Fibroblast of skin of right biceps (primary cell): Measurements from ENCODE around the gene MARCHF9.

Source experiments
- DNase-seq: peaks from one replicate; pipeline ENCODE4 v3.0.0-alpha.2; 2013

MARCHF9 gene

DNA sequence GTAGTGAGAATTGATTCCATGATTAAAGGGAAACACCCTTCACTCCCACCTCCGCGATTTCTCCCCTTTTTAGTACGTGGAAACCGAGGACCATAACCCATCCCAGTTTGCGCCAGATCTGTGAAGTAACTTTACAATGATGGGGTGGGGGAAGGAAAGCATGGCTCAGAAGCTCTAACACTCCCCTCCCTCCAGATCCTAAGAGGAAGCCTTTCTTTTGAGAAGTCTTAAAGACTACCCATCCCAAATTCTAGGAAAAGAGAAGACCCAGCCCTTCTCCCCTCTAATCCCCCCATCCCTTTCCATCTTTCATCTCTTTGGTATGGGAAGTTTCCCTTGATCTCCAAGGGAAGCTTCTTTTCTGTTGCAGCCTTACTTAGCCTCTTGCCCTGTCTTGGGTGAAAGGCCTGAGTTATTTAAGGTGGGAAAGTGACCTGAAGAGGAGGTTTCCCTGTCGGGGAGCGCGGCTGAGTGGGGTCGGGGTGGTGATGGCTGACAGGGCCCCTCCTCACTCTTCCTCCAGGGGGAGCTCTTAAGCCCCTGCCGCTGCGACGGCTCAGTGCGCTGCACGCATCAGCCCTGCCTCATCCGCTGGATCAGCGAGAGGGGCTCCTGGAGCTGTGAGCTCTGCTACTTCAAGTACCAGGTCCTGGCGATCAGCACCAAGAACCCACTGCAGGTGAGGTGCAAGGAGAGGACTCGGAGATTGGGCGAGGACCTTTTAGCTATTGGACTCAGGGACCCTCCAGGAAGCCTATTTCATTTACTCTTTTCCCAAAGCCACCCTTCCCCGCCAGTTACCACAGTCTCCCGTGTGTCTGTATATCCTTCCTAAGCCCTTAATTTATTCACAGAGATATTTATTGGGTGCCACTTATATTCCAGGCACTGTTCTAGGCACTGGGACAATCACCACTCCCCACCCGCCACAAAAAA, 1.8 kb downstream of the MARCHF9 start:
- peak; percentile 38 for DNase-seq

DNA sequence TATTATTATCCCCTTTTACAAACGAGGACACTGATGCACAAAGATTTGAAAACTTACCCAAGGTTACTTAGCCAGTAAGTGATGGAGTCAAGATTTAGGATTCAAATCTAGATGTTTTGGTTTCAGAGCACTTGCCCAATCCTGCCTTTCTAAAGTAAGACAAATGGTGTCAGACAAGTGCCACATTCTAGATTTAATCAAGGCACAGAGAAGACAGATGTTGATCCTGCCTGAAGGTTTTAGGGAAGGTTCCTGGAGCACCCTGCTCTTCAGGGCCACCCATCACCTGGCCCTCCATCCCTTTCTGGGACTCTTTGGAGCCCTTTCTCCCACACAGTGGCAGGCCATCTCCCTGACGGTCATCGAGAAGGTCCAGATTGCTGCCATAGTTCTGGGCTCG, 2.9 kb downstream of the MARCHF9 start:
- no peak for DNase-seq

DNA sequence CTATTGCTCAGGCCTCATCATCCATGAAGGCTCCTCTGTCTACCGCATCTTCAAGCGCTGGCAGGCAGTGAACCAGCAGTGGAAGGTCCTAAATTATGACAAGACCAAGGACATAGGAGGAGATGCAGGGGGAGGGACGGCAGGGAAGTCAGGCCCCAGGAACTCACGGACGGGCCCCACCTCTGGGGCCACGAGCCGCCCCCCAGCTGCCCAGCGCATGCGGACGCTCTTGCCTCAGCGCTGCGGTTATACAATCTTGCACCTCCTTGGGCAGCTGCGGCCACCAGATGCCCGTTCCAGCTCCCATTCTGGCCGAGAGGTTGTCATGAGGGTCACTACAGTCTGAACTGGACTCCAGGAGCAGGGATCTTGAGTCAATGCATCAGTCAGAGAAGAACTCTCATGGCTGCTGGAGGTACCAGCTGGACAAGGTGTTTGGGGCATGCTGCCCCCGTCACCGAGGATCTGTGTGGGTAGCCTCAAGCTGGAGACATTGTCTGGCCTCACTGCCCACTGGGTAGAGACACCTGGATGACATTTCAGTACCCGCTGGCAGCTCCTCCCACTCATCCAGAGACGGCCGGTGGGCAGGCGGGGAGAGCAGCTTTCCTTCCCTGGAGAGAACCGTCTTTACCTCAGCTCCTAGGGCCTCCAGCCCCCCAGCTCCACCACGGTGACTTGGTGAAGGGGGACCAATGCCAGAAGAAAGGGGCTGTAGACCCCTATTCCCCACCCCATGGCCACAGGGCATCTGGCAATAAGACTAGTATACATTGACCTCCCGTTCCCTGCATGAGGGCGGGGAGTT, 3.9 kb downstream of the MARCHF9 start:
- no peak for DNase-seq

DNA sequence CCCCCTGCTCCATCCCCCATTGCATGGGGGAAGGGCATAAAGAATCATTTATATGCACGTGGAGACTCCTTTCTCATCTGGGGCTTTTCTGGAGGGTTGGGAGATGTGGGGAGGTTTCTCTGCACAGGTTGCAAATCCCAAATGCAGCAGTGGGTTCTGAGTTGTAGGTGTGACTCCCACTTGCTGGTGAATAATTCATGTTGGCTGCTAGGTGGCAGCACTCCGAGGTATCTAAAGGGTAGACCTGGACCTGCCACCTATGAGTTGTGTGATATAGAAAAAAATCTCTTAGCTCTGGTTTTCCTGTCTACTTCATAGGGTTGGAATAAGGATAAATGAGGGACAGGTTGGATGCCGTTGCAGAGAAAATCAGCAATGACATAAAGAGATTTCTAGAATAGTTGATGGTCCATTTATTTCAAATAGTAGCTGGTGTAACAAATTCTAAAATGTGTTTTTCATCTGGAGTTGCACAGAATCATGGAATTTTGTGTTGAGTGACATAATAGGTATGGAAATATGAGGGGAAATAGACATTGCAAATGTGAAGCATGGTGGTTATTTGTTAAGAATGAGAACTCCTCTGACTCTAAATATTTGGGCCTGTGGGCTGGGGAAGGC, 4.6 kb downstream of the MARCHF9 start:
- no peak for DNase-seq

DNA sequence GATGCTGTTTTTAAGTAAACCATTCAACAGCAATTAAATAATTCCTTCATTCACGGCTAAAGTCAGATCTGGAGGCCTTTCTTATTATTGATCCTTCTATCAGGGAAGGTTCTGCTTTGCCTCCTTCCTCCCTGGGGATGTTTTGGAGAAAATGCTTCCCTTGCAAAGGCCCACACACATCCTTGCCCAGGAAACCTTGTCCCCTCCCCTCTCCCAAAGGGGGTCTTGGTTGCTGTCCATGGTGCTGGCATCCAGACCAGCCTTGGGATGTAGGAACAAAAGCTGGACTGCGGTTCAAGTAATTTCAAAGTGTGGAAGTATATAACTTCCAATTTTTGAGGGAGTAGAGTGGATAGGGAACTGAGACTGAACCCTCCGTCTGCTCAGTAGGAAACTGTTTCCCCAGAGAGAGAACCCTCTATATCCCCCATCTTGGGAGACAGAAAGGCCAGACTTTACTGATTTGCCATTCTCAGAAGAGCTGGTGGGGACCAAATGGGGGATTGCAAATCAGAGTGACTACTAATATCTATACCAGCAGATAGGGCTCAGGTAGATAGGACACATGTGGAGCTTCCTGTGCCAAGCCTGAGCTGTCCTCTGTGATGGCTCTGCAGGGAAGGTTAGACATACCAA, 5.6 kb downstream of the MARCHF9 start:
- no peak for DNase-seq

DNA sequence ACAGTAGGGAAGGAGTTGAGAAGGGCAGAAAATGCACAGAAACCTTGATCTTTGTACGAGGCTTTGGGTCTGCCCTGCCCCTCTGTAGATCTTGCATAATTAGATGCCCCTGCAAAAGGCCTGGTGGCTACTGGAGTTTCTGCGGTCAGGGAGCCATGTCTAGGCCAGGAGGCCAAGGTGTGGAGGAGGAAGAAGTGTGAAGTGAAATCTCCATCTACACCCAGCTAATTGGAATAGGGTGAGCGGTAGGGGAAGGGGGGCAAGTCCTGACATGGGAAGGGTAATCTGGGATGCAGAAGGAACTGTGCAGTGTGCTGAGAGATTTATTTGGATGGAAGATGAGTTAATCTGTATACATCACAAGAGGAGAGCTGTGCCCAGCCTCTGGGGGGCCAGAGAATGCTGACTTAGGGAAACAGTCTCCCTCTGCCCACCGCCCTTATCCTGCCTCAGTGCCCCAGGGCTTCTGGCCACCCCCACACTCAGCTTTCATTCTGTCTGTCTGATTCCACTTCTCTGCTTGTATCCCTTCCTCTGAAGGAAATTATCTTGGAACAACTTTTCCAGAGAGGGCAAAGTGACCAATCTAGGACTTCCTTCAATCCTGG, 6.6 kb downstream of the MARCHF9 start:
- no peak for DNase-seq

DNA sequence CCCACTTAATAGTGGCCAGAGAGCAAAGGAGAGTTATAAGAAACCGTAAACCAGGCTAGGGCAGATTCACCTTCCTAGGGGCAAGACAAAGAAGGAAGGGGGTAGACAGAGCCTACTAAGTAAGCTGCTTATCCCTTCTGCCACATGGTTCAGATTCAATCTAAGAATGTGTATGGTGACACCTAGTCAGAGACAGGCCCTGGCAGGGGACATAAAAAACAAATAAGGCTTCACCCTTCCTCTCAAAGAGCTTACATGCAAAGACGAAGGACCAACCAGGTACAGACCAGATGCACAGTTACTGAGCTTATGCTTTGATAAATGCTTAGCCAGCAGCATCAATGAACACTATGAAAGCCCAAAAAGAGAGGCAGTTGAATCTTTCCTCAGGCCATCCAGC, 7.6 kb downstream of the MARCHF9 start:
- no peak for DNase-seq

DNA sequence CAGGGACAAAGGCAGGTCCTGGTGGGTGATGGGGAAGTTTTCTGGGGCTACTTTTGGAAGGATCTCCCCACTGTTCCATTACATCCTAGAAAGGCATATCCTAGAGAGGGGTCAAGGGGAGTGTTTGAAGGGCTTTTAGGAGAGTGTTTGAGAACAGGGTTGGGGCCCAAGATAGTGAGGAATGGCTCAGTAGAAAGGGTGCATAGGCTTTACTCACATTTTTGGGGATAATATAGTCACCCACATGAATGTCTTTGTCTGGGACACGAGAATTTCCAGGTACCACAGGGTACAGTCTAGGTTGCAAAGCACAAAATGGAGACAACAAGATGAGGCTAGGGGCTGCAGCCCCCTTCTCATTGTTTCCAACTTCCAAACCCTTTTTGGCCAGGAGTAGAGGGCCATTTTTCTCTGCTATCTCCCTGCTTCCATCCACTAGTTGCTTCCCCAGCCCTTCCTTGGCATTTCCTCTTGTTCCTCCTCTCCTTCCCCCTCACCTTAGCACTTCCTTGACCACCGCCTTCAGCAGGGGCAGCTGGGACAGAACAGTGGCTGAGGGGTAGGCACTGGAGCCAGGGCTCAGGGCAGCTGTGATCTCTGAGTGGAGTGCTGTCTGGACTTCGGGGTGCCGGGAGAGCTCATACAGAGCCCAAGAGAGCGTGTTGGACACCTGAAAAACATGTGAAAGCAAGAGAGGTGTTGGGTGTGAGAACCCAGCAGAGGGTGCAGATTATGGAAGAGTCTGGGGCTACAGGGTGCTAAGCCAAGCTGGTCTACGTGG, 9.2 kb downstream of the MARCHF9 start:
- DNase-seq, result no peak

DNA sequence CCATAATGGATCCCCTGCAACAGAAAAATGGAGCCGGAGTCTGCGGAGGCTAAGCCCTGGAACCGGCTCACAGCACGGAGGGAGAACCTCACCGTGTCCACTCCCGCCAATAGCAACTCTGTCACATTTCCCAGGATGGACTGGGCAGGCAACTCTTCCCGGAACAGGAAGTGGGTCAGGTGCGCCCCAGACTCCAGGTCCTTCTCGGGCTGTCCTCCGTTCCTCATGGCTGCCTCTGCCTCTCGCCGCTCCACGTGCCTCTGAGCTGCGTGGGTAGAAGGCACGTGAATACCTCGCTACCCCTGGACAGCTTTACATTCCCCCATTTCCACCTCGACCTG, 9.7 kb downstream of the MARCHF9 start:
- DNase-seq, result no peak

DNA sequence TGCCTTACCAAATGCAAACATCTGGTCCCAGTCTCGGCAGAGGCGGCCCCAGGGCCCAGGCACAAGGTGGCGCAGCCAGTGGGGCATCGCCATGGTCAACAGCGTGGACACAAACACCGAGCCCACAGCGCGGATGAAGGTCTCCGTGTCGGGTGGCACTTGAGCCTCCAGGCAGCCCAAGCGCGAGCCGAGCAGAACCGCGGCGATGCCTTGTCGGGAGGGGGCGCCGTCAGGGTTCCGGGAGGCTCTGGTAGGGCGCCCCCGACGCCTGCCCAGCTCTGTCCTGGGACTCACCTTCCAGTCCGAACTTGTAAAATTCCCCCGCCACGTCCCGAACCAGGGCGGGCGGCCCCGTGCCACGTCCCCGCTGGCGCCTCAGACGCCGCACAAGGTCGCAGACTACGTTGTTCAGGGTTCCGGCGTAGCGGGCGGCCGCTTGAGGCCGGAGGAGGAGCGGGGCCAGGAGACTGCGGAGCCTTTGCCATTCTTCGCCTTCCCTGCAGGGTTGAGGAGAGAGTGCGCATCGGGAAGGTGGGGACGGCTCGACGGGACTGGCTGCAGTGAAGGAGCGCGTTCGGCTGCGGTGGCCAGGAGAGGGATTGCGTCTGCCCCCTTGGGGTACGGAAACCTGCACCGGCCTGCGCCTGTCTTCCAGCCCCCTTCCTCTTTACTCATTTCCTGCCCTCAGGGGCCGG, 10.2 kb downstream of the MARCHF9 start:
- DNase-seq, result peak; percentile 32

DNA sequence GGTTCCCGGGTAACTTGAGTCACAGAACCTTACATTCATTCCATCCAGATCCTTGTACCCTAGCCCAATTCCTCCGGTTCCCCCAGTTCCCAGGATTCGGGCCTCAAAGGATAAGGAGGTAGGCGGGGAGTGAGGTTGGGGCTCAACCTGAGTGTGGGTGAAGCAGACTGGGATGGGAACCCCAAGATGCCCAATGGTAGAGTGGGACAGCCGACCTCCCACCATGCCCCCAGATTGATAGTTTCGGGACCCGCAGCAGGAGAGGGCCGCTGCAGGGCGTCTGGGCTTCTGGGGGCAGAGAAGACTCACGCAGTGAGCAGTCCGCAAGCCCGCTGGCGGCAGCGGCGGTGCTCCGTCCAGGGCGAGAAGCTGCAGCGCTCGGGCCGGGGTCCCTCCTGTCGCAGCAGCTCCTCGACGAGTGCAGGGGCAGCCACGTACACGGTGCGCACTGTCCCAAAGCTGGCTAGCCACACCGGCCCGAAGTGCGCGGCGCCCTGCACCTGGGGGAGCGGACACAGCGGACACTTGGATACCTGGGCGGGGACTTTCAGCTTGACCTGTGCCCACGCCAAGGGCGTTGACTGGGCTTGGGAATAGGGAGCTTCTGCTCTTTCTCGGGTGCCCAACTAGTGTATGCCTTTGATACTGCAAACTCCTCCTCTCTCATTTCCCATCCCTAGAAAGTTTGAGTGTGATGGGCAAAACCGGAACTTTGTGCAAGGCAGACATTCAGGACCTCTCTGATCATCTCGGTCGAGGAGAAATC, 11.0 kb downstream of the MARCHF9 start:
- no peak for DNase-seq

DNA sequence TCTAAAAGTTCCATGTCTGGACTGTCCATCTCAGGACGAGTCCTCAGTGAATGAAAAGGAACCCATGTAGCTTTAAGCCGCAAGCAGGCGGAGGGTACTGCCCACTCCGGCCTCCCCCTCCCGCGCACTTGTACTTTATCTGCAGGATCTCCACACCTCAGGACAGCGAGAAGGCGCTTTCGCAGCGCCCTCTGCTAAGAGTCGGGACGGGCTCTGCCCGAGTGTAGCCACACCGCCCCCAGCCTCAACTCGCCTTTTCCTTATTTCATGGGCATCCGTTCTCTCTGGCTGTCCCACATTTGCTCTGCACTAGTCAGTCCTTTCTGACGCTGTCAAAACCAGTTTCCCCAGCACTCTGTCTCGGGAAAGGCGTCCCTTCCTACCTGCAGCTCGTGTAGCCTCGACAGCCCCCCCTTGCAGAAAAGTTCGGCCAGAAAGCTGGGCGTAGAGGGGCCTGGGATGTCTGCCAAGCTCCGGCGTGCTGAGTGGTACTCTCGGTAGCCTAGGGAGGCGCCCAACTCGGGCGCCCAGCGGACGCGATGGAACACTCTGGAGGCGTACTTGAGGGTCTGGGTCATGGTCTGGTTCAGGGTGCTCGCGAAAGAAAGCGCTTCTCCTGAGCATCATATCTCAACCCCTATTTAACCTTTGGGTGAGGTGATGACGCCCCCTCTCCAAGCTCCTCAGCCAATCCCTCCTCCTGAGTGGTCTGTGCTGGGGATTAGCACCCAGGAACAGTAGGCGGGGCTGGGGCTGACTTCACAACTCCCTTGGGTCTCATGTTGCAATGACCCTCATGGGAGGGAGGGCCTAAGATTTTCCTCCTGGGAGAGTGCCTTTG, 11.8 kb downstream of the MARCHF9 start, which contains the start of gene CYP27B1:
Gene CYP27B1, minus strand, starts transcription at position 615 of the 841 bp plus-strand sequence. Its CDS starts 37 bp downstream, at position 578.
- DNase-seq, result no peak

DNA sequence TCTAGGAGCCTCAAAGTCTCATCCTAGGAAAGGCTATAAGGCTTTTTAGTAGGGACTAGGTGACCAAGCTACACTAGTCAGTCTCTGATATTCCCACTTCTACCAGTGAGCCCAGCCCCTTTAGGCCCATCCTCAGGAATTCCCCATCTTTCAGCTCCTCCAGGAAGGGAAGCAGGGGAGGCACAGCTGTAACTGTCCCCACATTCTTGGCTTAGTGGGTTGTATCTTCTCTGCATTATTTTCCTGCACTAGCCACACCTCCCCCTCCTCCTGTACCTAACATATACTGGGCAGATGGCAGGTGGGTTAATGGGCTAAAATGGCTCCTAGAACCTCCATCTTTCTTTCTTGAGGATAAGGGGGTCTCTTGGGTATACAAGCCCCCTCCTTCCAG, 12.4 kb downstream of the MARCHF9 start:
- no peak for DNase-seq

DNA sequence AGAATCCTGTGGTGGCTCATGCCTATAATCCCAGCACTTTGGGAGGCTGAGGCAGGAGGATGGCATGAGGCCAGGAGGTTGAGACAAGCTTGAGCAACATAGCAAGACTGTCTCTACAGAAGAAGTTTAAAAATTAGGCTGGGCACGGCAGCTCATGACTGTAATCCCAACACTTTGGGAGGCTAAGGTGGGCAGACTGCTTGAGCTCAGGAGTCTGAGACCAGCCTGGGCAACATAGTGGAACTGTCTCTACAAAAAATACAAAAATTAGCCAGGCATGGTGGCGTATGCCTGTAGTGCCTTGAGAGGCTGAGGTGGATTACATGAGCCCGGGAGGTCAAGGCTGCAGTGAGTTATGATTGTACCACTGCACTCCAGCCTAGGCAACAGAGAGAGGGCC, 13.0 kb downstream of the MARCHF9 start:
- DNase-seq, result no peak

DNA sequence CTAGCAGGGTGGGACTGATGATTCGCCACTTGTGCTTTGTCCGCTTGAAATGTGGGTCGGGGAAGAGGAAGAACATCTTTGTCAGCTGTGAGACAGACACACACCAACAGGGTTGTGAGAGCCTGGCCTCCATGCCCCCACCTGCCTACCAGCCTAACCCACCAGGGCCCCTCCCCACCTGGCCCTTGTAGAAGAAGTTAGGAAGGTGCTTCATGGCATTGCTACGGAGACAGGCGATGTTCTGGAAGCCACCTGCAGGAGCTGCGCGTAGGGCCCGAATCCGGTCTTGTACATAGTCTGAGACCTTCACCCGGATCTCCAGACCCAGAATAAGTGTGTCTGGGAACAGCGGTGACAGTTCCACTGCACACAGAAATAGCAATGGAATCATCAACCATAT, 14.7 kb downstream of the MARCHF9 start:
- no peak for DNase-seq

DNA sequence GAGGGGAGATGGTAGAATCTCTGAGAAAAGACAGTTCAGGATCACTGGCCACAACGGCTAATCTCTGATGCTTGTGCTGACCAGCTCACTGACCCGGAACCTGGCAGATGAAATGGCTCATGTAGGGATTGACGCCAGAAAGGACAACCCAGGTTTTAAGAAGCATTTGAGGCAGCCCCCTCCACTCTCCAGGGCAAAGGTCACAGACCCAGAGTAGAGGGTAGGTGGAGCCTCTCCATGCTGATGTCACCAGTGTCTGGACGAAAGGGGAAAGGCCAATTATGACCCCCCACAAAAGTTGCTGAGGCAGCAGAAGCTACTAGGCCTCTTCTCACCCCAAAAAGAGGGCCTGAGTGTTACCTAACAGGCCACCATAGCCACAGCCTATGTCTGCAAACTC, 15.8 kb downstream of the MARCHF9 start:
- no peak for DNase-seq

DNA sequence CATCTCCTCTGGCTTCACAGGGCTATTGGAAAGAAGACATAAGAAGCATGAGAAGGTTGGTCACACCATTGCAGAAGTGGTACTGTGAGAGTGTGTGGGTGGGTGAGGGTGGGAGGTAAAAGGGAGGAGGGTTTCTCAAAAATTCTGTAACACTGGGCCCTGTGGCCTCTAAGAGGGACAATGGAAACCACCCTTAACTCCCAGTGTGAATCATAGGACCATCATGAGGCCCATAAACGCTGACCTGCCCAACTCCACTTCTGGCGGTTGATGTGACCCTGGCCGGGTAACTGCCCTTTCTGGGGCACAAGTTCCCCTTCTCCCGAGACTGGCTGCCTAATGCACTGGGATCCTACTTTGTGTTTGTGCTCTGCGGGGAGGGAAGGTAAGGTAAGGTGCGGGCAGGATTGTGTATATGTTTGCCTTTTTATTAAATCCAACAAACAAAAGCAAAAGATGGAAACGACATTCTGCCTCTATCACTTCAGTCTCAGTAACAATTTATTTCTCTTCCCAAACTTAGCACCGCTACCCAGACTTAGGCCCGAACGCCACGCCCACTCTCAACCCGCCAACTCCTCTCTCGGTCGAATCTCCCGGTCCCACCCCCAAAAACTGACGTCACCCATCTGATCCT, 16.5 kb downstream of the MARCHF9 start:
- DNase-seq, result peak; percentile 94

DNA sequence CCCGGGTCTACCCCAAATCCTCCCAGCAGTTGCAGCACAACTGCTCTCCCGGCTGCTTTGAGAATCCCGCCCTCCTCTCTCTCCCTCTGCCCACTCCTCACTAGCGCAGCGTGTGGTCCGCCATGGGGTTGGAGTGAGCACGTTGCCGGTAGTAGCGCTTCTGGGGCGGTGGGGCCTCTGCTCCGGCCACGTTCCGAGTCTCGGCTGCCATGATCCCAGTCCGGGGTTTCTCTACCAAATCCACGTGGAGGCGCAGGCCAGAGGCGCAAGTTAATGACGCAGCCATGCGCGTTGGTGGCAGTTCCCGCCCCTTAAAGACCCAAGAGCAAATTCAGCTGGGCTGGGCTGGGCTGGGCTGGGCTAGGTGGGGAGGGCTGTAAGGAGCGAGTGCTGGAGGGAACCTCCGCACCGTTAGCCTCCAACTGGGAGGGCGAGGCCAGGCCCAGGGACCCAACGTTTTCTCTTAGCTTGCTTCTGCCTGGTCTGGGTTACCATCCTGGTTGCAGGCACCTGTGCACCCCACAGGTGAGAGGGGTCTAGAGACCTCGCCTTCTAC, 17.0 kb downstream of the MARCHF9 start, which contains the start of gene METTL1:
Gene METTL1, minus strand, starts transcription at position 233 of the 556 bp plus-strand sequence. Its CDS starts 22 bp downstream, at position 211.
- DNase-seq, result peak; percentile 98
